Renal cortex interstitium (tissue), 11 donors: ENCODE data around the gene JSRP1. TPM values are rescaled to one million over a fixed set of nuclear protein-coding genes. Genes with fewer than 3 reads are reported as not detected.
A peak's percentile ranks its signal among the peaks of the same experiment; 100 is the strongest.

ENCODE experiments used
- DNase-seq, 11 donors: peaks; one replicate each; pipeline ENCODE4 v3.0.0-alpha.2; 2013; ENCODE audit warnings: low read depth in 9 of 11, low spot score in 4 of 11; ENCODE audit errors: extremely low read depth in 1 of 11
- polyA plus RNA-seq, 3 donors: library from polyadenylated mRNA; unstranded; fragments of 120-200 nt; gene quantifications; one replicate each; pipeline ENCODE4 v1.2.1, GENCODE V29; 2013; ENCODE audit not compliant: insufficient read length in 3 of 3

Gene JSRP1
- polyA plus RNA-seq, 3 donors: 0.56 to 1.3 (median 0.59) TPM

DNA sequence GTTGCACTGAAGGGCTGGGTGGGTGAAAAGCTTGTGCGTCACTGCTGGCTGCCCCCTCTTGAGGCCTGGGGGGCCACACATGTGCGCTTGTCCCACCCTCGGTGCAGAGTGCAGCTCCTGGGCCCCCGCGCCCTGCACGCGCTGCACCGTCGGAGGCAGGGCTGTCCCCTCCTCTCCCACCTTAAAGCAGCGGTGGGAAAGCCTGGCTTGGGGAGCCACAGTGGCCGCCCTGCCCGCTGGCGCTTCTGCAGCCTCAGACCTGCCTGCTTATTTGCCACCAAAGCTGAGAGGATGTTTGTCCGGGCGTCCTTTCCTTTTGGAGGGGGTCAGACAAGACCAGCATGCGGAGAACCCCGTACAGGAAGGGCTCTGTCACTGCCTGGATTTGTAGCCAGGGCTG is 46.8 kb downstream of the JSRP1 start:
- no peak for DNase-seq

DNA sequence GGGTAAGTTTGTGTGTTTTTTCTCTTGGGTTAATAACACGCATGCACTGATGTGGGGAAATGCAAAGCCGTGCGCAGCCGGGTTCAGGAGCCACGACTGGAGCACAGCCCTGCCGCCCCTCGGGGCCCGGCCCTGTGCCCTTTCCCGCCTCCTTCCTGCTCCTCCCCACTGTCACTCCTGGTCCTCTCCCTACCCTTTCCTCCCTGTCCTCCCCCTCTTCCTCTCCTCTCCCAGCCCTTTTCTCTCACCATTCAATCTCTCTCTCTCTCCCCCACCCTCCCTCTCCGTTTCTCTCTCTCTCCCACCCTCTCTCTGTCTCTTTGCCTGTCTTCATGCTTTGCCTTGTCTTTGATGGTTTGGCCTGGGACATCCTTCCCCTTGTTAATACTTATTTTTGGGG is 47.2 kb downstream of the JSRP1 start:
- no peak for DNase-seq

DNA sequence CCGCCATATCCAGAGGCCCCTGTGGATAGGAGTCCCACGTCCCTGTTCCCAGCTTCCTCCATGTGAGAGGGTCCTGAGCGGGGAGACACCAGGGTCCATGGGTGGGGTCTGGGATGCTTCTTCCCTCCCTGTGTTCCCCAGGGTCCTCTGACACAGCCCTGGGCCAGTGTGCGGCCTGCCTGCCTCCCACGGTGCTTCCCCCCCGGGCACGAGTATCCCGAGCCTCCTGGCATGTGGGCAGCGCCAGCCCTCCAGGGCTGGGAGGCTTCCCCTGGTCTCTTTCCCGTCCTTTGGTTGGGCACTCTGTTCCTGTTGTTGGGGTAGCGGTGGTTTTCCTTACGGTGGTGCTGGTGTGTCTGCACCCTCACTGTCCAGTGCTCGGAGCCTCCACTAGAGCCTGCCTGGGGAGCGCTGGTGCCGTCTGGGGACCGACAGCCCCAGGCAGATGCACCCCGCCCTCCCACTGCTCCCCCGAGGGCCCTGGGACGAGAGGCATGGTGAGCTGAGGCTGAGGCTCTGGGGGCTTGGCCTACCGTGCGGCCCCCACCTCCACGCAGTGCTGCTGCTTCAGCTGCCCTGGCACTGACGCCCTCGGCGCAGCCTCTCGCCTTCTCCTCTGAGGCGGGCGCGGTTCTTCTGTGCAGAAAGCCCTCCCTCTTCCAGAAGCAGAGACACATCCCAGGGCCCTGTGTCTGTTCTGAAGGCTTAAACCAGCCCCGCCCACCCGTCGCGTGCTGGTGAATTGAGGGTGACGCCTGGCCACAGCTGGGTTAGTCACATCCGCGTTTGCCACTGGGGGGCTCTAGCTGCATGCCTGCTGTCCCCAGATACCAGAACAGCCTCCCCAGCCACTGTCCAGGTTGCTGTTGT is 48.0 kb downstream of the JSRP1 start:
- DNase-seq: peak in 3 of 11 donors; percentile 10 to 42 (median 29)

DNA sequence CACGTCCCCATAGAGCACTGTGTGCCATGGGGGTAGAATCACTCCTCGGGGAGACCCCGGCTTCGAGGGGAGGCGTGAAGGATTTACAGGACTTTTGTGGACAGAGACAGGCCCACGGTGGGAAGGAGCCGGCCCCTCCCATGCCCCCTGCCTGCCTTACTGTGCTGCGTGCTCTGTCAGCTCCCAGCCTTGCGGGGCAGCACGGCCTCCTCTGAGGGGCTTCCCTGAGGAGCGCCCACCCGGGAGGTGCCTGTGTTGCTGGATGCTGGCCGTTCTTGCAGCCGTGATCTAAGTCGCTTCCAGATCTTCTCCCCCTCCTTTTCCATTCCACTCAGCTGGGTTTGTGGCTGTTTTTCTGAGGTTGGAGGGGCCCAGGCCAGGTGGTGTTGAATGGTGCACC is 49.2 kb downstream of the JSRP1 start:
- no peak for DNase-seq

DNA sequence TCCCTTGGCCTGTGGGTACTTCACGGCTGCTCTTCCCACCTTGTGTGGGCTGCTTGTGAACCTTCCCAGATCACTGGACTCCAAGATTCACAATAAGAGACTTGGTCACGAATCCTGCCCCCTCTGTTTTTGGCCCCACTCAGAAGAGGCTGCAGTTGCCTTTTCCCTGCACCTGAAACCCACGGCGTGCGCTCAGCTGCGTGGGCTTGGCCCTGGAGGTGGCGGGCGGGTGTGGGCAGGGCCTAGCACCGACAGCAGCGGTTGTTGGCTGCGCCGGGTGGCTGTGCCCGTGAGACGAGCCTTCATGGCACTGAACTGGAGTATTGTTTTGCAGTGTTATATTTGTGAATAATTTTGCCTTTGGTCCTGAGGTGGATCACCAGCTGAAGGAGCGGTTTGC is 53.9 kb downstream of the JSRP1 start:
- DNase-seq: no peak

Other genes starting within 250 kb of the JSRP1 start
- 100 to 1,000 TPM in 2 of 3 donors, 10 to 100 TPM in 1; 87.0 to 117 (median 105) TPM for gene BTBD2, start 240.7 kb downstream of the JSRP1 start, polyA plus RNA-seq
- 10 to 100 TPM; 54.7 to 79.1 (median 77.8) TPM for gene MKNK2, start 205.2 kb downstream of the JSRP1 start, polyA plus RNA-seq
- gene MOB3A, start 160.1 kb downstream of the JSRP1 start, polyA plus RNA-seq: 10 to 100 TPM; 21.7 to 27.8 (median 26.8) TPM
- gene IZUMO4, start 159.5 kb downstream of the JSRP1 start, polyA plus RNA-seq: 1 to 10 TPM; 6.3 to 9.3 (median 8.6) TPM
- 100 to 1,000 TPM; 106 to 126 (median 120) TPM for gene AP3D1, start 104.9 kb downstream of the JSRP1 start, polyA plus RNA-seq
- 10 to 100 TPM; 27.1 to 38.5 (median 31.5) TPM for gene DOT1L, start 92.5 kb downstream of the JSRP1 start, polyA plus RNA-seq
- 10 to 100 TPM; 54.6 to 81.6 (median 79.2) TPM for gene PLEKHJ1, start 20.1 kb downstream of the JSRP1 start, polyA plus RNA-seq
- 10 to 100 TPM; 63.2 to 93.5 (median 83.5) TPM for gene SF3A2, start 19.6 kb downstream of the JSRP1 start, polyA plus RNA-seq
- 1 to 10 TPM in 2 of 3 donors, under 1 TPM in 1; 0.28 to 4.1 (median 2.8) TPM for gene AMH, start 7.1 kb downstream of the JSRP1 start, polyA plus RNA-seq
- under 1 TPM; 0.09 to 0.17 (median 0.12) TPM for gene PEAK3, start 25.8 kb upstream of the JSRP1 start, polyA plus RNA-seq
- under 1 TPM in 1 of 3 donors, not detected in 2; 0.11 TPM for gene LINGO3, start 51.7 kb upstream of the JSRP1 start, polyA plus RNA-seq
- 100 to 1,000 TPM in 1 of 3 donors, 10 to 100 TPM in 2; 71.4 to 119 (median 87.8) TPM for gene LSM7, start 72.2 kb upstream of the JSRP1 start, polyA plus RNA-seq
- gene SPPL2B, start 72.3 kb upstream of the JSRP1 start, polyA plus RNA-seq: 100 to 1,000 TPM in 1 of 3 donors, 10 to 100 TPM in 2; 52.5 to 129 (median 80.4) TPM
- gene TMPRSS9, start 103.8 kb upstream of the JSRP1 start, polyA plus RNA-seq: under 1 TPM; 0.30 to 0.64 (median 0.45) TPM
- gene TIMM13, start 171.2 kb upstream of the JSRP1 start, polyA plus RNA-seq: 100 to 1,000 TPM in 1 of 3 donors, 10 to 100 TPM in 2; 56.2 to 107 (median 92.3) TPM
- gene LMNB2, start 200.5 kb upstream of the JSRP1 start, polyA plus RNA-seq: 10 to 100 TPM; 56.1 to 93.3 (median 60.4) TPM
- 10 to 100 TPM; 11.2 to 16.2 (median 11.3) TPM for gene GADD45B, start 219.7 kb upstream of the JSRP1 start, polyA plus RNA-seq